HG03108 (cell line): ENCODE results near the gene EEF1AKMT3.

Source experiments
- ATAC-seq: cut with Tn5 transposase; IDR thresholded peaks from one replicate; pipeline ENCODE4 v1.9.1; 2021; ENCODE audit warnings: moderate library complexity; ENCODE audit not compliant: unreplicated experiment

EEF1AKMT3 gene

DNA sequence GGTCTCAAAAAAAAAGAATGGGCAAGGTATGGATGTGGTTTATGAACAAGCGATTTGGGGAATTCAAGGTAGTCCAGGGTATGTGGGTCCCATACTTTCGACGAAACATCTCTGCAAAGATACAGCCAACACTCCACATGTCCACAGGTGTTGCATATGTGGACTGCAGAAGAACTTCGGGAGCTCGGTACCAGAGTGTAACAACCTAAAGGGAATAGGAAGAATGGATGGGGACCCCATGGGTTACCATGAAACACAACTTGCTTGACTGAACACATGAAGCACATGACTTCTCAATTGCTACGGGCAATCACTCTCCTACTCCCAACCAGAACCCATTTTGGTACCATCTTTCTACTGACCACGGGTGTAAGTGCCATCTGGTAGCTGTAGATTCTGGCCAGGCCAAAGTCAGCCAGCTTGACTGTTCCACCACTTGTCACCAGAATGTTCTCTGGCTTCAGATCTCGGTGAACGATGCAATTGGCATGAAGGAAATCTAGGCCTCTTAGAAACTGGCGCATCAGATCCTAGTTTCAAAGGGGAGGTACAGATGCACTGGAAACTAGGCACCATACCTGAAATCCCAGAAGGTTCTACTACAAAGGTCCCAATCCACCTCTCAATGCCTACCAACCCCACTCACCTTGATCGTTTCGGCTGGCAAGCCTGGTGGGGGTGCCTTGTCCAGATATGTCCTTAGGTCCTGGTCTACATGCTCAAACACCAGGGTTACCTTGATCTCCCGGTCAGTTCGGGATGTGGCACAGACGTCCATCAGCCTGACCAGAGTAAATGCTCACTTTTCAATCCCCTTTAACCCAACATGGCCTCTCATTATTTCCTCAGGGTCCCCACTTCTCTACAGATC, 21.6 kb upstream of the EEF1AKMT3 start:
- ATAC-seq: no peak

DNA sequence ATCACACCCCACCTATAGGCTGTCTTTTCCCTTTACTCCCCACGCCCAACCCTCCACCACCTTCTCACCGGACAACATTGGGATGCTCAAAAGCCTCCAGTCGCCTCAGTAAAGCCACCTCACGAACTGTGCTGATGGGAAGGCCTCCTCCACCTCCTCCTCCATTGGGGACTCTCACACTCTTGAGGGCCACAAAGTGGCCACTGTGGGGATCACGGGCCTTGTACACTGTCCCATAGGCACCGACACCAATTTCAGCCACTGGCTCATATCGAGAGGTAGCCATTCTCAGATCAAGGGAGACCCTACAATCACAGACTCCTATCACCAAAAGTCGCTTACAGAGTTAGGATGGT, 21.0 kb upstream of the EEF1AKMT3 start:
- ATAC-seq: no peak

DNA sequence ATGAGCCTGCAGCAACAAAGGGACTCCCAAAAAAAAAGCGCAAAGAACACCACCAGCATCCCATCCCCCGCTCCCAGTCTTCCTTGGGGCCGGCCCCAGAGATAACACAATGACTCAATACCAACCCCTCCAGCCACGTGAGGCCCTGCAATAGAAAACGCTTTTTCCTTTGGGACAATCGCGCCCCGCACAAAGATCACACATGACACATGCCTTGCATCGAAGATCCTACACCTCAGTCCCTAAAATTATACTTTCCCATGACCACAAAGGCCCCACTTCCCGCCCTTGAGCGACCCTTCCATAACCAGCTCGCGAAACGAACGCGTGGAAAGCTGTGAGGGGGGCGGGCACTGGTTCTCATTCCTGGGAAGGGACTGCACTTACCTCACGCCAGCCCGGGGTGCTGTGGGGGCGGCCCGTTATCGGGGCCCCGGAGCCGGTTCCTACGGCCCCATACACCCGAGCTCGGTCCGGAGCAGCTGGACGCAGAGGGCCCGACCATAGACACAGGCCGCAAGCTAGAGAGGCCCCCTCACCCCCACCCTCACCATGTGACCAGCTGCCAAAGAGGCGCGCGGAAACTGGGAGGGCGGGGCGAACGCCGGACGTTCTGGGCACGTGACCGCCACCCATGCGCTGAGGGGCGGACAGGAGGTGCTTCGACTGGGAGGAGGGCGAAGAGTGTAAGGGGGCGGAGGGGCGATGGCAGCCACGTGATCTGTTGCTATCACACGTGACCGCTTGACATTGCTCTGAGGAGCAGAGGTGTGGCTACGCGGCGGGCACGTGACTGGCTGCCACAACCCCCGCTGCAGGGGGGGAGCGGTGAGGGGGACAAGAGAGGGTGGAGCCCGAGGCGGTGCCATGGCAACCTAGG, 20.4 kb upstream of the EEF1AKMT3 start, which contains the start of gene CDK4:
Gene CDK4, minus strand, starts transcription at position 523 of the 880 bp plus-strand sequence. CDS start 593 bp downstream, outside the sequence.
- ATAC-seq: peak; percentile 61

DNA sequence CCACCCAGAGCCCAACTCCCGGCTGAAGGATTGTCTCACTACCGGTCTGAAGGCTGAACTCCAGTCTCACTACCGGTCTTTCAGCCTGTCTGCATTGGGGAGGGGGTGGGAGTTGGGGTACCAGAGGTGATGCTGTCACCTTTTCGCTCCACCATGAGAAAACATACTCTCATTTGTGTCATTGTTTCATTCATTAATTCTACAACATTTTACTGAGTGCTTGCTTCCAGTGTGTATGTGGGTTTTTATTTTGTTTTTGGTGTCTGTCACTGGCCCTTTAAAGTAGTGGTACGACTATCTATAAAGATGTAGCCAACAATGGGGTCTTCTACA, 19.8 kb upstream of the EEF1AKMT3 start:
- no peak for ATAC-seq

DNA sequence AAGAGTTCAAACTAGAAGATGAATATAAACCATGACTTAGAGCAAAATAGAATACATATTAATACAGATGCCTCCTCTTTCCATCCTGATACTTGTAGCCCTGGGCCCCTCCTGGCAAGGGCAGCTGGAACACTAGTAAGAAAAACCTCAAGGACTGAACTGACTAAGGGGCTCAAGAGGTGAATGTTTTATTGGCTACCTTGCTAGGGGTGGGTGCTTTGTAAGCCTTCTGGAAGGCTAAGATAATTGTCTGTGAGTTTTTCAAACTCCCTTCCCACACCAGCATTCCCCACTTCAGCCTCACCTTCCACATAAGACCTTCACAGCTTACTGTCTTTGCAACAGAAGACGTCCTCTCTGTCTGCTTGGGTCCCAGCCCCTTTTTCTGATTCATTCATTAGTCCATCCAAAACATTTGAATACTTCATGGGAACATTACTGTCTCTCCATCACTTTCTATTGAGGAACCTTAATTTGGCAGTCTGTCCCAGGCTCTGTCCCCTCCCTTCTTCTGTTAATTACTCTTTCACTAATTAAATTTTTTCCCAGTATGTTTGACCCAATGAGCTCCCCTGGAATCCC, 18.6 kb upstream of the EEF1AKMT3 start:
- no peak for ATAC-seq

DNA sequence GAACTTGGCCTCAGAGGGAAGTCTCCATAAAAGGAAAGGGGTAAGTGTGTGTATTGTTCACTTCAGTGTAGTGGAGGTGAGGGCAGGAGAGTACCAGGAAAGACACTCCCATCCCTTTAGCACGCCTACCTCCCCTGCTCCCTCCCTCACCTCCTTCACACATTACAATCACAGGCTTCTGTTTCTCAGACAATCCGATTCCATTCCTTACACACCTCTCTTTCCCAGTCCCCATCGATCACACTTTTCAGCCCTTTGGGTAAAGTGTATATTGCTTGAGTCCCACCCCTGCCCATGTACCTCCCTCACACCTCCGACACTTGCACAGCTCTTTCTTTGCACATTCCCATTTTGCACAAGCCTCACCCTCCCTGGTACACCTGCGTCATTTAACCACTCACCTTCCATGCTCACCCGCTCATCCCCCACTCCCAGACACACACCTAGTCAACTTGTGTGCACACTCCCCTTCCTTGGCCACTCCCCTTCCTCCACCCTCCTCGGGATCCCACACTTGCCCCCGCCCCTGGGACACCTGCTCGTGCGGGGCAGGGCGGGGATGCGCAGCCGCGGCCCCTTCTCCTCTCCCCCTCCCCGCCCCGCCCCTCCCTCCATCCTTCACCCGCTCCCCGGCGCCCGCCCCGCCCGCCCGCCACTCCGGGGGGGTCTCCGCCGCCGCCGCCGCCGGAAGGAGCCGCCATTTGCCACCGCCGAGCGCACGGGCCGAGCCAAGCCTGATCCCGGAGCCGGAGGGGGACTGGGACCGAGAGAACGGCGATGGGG, 17.8 kb upstream of the EEF1AKMT3 start, which contains the start of gene MARCHF9:
Gene MARCHF9, plus strand, starts transcription at position 693 of the 783 bp plus-strand sequence. CDS start 426 bp downstream, outside the sequence.
- ATAC-seq: peak; percentile 35

DNA sequence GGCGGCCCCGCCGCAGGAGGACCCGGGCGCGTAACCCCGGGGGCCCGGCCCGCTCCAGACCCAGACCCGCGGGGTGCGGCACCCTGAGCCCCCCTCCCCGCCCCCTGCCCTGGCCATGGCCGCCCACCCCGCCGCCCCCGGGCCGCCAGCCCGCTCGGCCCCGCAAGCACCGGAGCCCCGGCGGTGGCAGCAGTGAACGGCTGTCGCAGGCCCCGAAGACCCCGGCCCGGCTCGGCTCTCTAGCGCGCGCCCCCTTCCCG, 17.3 kb upstream of the EEF1AKMT3 start:
- no peak for ATAC-seq

DNA sequence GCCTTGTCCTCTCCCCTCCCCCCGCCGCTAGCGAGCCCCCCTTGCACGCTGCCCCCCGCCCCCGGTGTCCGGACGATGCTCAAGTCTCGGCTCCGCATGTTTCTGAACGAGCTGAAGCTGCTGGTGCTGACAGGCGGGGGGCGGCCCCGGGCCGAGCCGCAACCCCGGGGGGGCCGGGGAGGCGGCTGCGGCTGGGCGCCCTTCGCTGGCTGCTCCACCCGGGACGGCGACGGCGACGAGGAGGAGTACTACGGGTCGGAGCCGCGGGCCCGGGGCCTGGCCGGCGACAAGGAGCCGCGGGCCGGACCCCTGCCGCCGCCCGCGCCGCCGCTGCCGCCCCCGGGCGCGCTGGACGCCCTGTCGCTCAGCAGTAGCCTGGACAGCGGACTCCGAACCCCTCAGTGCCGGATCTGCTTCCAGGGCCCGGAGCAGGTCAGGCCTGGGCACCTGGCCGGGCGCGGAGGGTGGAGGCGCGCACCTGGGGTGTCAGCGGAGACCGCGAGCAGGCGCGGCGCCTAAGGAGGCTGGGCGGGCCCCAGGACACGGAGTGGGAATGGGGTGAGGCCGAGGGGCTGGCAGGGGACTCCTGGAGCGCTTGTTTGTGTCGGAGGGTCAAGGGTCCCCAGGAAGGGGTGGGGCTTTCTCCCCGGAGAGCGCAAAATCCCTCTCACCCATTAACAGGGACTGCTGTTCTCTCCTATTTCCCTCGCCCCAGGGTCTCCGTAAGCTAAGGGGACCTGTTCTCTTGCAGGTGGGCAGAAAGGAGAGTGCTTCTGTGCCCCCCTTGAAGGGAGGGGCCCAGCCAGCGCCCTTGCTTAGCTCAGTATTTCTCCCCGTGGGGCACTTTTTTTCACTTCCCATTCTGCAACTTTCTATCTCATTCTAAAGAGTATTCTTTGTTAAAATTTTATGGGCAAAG, 16.7 kb upstream of the EEF1AKMT3 start:
- no peak for ATAC-seq

DNA sequence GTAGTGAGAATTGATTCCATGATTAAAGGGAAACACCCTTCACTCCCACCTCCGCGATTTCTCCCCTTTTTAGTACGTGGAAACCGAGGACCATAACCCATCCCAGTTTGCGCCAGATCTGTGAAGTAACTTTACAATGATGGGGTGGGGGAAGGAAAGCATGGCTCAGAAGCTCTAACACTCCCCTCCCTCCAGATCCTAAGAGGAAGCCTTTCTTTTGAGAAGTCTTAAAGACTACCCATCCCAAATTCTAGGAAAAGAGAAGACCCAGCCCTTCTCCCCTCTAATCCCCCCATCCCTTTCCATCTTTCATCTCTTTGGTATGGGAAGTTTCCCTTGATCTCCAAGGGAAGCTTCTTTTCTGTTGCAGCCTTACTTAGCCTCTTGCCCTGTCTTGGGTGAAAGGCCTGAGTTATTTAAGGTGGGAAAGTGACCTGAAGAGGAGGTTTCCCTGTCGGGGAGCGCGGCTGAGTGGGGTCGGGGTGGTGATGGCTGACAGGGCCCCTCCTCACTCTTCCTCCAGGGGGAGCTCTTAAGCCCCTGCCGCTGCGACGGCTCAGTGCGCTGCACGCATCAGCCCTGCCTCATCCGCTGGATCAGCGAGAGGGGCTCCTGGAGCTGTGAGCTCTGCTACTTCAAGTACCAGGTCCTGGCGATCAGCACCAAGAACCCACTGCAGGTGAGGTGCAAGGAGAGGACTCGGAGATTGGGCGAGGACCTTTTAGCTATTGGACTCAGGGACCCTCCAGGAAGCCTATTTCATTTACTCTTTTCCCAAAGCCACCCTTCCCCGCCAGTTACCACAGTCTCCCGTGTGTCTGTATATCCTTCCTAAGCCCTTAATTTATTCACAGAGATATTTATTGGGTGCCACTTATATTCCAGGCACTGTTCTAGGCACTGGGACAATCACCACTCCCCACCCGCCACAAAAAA, 15.7 kb upstream of the EEF1AKMT3 start:
- no peak for ATAC-seq

DNA sequence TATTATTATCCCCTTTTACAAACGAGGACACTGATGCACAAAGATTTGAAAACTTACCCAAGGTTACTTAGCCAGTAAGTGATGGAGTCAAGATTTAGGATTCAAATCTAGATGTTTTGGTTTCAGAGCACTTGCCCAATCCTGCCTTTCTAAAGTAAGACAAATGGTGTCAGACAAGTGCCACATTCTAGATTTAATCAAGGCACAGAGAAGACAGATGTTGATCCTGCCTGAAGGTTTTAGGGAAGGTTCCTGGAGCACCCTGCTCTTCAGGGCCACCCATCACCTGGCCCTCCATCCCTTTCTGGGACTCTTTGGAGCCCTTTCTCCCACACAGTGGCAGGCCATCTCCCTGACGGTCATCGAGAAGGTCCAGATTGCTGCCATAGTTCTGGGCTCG, 14.6 kb upstream of the EEF1AKMT3 start:
- no peak for ATAC-seq

DNA sequence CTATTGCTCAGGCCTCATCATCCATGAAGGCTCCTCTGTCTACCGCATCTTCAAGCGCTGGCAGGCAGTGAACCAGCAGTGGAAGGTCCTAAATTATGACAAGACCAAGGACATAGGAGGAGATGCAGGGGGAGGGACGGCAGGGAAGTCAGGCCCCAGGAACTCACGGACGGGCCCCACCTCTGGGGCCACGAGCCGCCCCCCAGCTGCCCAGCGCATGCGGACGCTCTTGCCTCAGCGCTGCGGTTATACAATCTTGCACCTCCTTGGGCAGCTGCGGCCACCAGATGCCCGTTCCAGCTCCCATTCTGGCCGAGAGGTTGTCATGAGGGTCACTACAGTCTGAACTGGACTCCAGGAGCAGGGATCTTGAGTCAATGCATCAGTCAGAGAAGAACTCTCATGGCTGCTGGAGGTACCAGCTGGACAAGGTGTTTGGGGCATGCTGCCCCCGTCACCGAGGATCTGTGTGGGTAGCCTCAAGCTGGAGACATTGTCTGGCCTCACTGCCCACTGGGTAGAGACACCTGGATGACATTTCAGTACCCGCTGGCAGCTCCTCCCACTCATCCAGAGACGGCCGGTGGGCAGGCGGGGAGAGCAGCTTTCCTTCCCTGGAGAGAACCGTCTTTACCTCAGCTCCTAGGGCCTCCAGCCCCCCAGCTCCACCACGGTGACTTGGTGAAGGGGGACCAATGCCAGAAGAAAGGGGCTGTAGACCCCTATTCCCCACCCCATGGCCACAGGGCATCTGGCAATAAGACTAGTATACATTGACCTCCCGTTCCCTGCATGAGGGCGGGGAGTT, 13.7 kb upstream of the EEF1AKMT3 start:
- no peak for ATAC-seq

DNA sequence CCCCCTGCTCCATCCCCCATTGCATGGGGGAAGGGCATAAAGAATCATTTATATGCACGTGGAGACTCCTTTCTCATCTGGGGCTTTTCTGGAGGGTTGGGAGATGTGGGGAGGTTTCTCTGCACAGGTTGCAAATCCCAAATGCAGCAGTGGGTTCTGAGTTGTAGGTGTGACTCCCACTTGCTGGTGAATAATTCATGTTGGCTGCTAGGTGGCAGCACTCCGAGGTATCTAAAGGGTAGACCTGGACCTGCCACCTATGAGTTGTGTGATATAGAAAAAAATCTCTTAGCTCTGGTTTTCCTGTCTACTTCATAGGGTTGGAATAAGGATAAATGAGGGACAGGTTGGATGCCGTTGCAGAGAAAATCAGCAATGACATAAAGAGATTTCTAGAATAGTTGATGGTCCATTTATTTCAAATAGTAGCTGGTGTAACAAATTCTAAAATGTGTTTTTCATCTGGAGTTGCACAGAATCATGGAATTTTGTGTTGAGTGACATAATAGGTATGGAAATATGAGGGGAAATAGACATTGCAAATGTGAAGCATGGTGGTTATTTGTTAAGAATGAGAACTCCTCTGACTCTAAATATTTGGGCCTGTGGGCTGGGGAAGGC, 12.9 kb upstream of the EEF1AKMT3 start:
- no peak for ATAC-seq

DNA sequence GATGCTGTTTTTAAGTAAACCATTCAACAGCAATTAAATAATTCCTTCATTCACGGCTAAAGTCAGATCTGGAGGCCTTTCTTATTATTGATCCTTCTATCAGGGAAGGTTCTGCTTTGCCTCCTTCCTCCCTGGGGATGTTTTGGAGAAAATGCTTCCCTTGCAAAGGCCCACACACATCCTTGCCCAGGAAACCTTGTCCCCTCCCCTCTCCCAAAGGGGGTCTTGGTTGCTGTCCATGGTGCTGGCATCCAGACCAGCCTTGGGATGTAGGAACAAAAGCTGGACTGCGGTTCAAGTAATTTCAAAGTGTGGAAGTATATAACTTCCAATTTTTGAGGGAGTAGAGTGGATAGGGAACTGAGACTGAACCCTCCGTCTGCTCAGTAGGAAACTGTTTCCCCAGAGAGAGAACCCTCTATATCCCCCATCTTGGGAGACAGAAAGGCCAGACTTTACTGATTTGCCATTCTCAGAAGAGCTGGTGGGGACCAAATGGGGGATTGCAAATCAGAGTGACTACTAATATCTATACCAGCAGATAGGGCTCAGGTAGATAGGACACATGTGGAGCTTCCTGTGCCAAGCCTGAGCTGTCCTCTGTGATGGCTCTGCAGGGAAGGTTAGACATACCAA, 11.9 kb upstream of the EEF1AKMT3 start:
- ATAC-seq: no peak

DNA sequence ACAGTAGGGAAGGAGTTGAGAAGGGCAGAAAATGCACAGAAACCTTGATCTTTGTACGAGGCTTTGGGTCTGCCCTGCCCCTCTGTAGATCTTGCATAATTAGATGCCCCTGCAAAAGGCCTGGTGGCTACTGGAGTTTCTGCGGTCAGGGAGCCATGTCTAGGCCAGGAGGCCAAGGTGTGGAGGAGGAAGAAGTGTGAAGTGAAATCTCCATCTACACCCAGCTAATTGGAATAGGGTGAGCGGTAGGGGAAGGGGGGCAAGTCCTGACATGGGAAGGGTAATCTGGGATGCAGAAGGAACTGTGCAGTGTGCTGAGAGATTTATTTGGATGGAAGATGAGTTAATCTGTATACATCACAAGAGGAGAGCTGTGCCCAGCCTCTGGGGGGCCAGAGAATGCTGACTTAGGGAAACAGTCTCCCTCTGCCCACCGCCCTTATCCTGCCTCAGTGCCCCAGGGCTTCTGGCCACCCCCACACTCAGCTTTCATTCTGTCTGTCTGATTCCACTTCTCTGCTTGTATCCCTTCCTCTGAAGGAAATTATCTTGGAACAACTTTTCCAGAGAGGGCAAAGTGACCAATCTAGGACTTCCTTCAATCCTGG, 10.9 kb upstream of the EEF1AKMT3 start:
- ATAC-seq: no peak

DNA sequence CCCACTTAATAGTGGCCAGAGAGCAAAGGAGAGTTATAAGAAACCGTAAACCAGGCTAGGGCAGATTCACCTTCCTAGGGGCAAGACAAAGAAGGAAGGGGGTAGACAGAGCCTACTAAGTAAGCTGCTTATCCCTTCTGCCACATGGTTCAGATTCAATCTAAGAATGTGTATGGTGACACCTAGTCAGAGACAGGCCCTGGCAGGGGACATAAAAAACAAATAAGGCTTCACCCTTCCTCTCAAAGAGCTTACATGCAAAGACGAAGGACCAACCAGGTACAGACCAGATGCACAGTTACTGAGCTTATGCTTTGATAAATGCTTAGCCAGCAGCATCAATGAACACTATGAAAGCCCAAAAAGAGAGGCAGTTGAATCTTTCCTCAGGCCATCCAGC, 10.0 kb upstream of the EEF1AKMT3 start:
- no peak for ATAC-seq

DNA sequence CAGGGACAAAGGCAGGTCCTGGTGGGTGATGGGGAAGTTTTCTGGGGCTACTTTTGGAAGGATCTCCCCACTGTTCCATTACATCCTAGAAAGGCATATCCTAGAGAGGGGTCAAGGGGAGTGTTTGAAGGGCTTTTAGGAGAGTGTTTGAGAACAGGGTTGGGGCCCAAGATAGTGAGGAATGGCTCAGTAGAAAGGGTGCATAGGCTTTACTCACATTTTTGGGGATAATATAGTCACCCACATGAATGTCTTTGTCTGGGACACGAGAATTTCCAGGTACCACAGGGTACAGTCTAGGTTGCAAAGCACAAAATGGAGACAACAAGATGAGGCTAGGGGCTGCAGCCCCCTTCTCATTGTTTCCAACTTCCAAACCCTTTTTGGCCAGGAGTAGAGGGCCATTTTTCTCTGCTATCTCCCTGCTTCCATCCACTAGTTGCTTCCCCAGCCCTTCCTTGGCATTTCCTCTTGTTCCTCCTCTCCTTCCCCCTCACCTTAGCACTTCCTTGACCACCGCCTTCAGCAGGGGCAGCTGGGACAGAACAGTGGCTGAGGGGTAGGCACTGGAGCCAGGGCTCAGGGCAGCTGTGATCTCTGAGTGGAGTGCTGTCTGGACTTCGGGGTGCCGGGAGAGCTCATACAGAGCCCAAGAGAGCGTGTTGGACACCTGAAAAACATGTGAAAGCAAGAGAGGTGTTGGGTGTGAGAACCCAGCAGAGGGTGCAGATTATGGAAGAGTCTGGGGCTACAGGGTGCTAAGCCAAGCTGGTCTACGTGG, 8.3 kb upstream of the EEF1AKMT3 start:
- ATAC-seq: no peak
